Fibroblast of lung (primary cell): ENCODE data around the gene RAB36. TPM values are rescaled to one million over a fixed set of nuclear protein-coding genes. Genes with fewer than 3 reads are reported as not detected.

Experiments
- DNase-seq, 2 donors: peaks; one replicate each; pipeline versions ENCODE4 v3.0.0 to v3.0.0-alpha.2; 2010; ENCODE audit warnings: low read depth in 2 of 2
- H2AFZ ChIP-seq: 2 replicates; pipeline ENCODE4 v1.5.1; 2012; ENCODE audit warnings: low read length, control low read depth, inconsistent platforms
- H3K27ac ChIP-seq: 2 replicates; pipeline ENCODE4 v1.5.1; 2011; ENCODE audit warnings: low read length, control low read depth; ENCODE audit not compliant: insufficient read depth
- H3K27me3 ChIP-seq: 2 replicates; pipeline ENCODE4 v1.5.1; 2011; ENCODE audit warnings: mild to moderate bottlenecking, low read length; ENCODE audit not compliant: control insufficient read depth, insufficient read depth
- H3K36me3 ChIP-seq: 2 replicates; pipeline ENCODE4 v1.5.1; 2011; ENCODE audit warnings: low read length; ENCODE audit not compliant: control insufficient read depth, insufficient read depth
- H3K4me1 ChIP-seq: 2 replicates; pipeline ENCODE4 v1.5.1; 2011; ENCODE audit warnings: low read length; ENCODE audit not compliant: control insufficient read depth, insufficient read depth; ENCODE audit errors: extremely low read depth
- H3K4me2 ChIP-seq: 2 replicates; pipeline ENCODE4 v1.5.1; 2011; ENCODE audit warnings: low read length, control low read depth; ENCODE audit not compliant: insufficient read depth; ENCODE audit errors: extremely low read depth
- H3K4me3 ChIP-seq, 4 experiments: fragments of 200-600 bp in 1 of 4; sonication (generic) in 1 of 4; replicated peaks in 1 of 4; 2 replicates each; pipeline ENCODE4 v1.5.1; 2011 to 2016; ENCODE audit warnings: low read length in 4 of 4, low read depth in 3 of 4, mild to moderate bottlenecking in 3 of 4, control low read depth in 2 of 4, inconsistent platforms in 1 of 4, mixed read lengths in 1 of 4; ENCODE audit not compliant: insufficient read depth in 1 of 4; ENCODE audit errors: control extremely low read depth in 1 of 4
- H3K79me2 ChIP-seq: 2 replicates; pipeline ENCODE4 v1.5.1; 2012; ENCODE audit warnings: mild to moderate bottlenecking, low read length, inconsistent platforms; ENCODE audit not compliant: control insufficient read depth, insufficient read depth
- H3K9ac ChIP-seq: 2 replicates; pipeline ENCODE4 v1.5.1; 2011; ENCODE audit warnings: mild to moderate bottlenecking, low read length, control low read depth; ENCODE audit not compliant: insufficient read depth
- H3K9me3 ChIP-seq: 2 replicates; pipeline ENCODE4 v1.5.1; 2012; ENCODE audit warnings: low read depth, low read length; ENCODE audit not compliant: control insufficient read depth, insufficient read depth
- H4K20me1 ChIP-seq: 2 replicates; pipeline ENCODE4 v1.5.1; 2011; ENCODE audit warnings: low read length; ENCODE audit not compliant: control insufficient read depth, insufficient read depth; ENCODE audit errors: extremely low read depth
- CTCF ChIP-seq, 2 donors: IDR thresholded peaks in 1 of 2; conservative IDR thresholded peaks in 1 of 2; 1 replicate in 1 of 2; 2 replicates in 1 of 2; pipeline ENCODE4 v1.5.1; 2011 to 2012; ENCODE audit warnings: low read length in 2 of 2, control low read depth in 1 of 2, inconsistent platforms in 1 of 2, low read depth in 1 of 2, mild to moderate bottlenecking in 1 of 2
- EZH2 ChIP-seq: IDR thresholded peaks from 2 replicates; pipeline ENCODE4 v1.5.1; 2012; ENCODE audit warnings: low read length, control low read depth, mild to moderate bottlenecking; ENCODE audit errors: missing control alignments
- polyA plus RNA-seq, 2 donors: library from polyadenylated mRNA; depleted of rRNA in 1 of 2; stranded (reverse) in 1 of 2; unstranded in 1 of 2; fragments of >200 nt; gene quantifications; 2 replicates each; pipeline ENCODE4 v1.2.1, GENCODE V29; 2011 to 2012; ENCODE audit warnings: missing spikeins in 1 of 2
- total RNA-seq: library from RNA; depleted of rRNA; stranded (reverse); fragments of >200 nt; gene quantifications from 2 replicates; pipeline ENCODE4 v1.2.1, GENCODE V29; 2014

RAB36 gene
- total and polyA plus RNA-seq, 2 donors (not counting 1 experiment from before 2014, with no cell fraction given) = 2.5 to 3.7 TPM

DNA sequence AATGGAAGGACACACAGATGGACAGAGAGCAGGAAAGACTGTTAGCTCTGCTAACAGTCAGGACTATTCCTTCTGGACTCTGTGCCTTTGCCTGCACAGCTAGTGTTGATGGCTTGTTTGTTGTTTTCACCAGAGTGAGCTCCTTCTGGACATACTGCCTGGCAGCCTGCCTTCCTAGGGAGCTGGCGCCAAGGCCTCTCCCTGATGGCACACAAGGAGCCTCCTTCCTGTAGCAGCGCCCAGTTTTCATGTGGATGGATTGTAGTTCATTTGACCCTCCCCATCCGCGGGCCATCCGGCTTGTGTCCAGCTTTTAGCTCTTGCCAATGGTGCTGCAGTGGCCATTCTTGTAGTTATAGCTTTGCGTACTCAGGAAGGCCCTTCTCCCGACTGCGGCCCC, 18.4 kb downstream of the RAB36 start:
- Histone ChIP-seq H4K20me1 (no peaks in the 10 kb centered on the region), H2AFZ (no peak overlapping the region), H3K79me2 (no peaks in the 10 kb centered on the region), H3K36me3 (no peaks in the 10 kb centered on the region), H3K9ac (no peak overlapping the region), H3K4me3 (no peak overlapping the region), H3K27ac (no peak overlapping the region), H3K4me2 (no peak overlapping the region), H3K4me1 (no peaks in the 10 kb centered on the region), H3K9me3 (no peaks in the 10 kb centered on the region), H3K27me3 (no peaks in the 10 kb centered on the region)
- peak in 1 of 2 donors; percentile 53 for DNase-seq
- TF ChIP-seq EZH2 (no peak), CTCF (conservative IDR thresholded peaks at IDR 0.05 in 1 of 2, IDR thresholded peaks at IDR 0.05 in 1 of 2; ENCODE audit: low read depth in 1 of 2, low read length in 2 of 2) (no peak)

DNA sequence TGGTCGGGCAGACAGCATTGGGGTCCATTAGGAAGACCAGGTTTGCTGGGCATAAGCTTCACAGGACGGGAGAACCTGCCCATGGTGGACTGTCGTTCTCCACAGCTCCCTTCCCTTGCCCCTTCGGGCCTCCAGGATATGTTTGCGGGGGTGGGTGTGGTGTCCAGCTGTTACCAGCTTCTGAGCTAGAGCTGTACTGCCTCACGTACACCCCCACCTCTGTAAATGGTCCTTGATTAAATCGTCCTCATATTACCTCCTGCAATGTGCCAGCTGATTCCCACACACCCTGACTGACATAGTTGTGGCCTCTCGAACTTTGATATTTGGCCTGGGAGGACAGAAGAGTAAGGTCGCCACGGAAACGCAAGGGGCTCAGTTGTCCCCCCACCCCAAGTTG, 18.8 kb downstream of the RAB36 start:
- Histone ChIP-seq H3K4me3 (no peak overlapping the region), H3K27ac (no peak overlapping the region), H3K36me3 (no peaks in the 10 kb centered on the region), H2AFZ (no peak overlapping the region), H3K79me2 (no peaks in the 10 kb centered on the region), H3K9me3 (no peaks in the 10 kb centered on the region), H3K27me3 (no peaks in the 10 kb centered on the region), H3K9ac (no peak overlapping the region), H3K4me2 (no peak overlapping the region), H4K20me1 (no peaks in the 10 kb centered on the region), H3K4me1 (no peaks in the 10 kb centered on the region)
- TF ChIP-seq EZH2 = no peak
- no peak for TF ChIP-seq CTCF (conservative IDR thresholded peaks at IDR 0.05 in 1 of 2, IDR thresholded peaks at IDR 0.05 in 1 of 2; ENCODE audit: low read depth in 1 of 2, low read length in 2 of 2)
- no peak for DNase-seq

DNA sequence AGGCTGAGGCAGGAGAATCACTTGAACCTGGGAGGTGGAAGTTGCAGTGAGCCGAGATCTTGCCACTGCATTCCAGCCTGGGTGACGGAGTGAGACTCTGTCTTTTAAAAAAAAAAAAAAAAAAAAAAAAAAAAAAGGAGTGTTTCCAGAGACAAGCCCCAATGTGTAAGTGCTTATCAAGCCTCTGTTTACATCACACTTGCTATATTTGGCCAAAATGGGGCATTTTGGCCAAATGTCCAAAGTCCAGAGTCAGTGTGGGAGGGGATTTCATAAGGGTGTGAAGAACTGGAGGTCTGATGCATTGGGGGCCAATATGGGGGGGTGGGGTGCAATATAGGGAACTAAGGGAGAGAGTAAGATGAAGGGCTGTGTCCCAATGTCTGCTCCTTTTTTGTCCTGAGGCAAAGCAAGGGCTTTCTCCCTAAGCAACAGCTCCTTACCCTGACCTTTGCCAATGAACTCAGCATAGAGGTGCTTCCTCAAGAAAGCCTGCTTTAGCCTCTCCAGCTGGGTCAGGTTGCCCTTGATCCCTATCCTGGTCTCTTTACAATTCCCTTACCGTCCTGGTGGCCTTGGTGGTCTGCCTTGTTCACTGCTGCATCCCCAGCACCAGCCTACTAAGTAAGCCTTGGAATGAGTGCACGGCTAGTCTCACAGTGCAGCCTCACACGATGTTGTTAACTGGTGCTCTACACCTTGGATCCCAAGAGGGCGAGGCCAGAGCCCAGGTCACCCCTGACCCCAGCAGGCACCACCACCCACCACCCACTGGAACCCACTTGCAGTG, 21.0 kb downstream of the RAB36 start:
- Histone ChIP-seq H3K79me2 (no peaks in the 10 kb centered on the region), H3K9me3 (no peaks in the 10 kb centered on the region), H2AFZ (no peak overlapping the region), H4K20me1 (no peaks in the 10 kb centered on the region), H3K9ac (no peak overlapping the region), H3K4me3 (no peak overlapping the region), H3K36me3 (no peaks in the 10 kb centered on the region), H3K27ac (no peak overlapping the region), H3K4me1 (no peaks in the 10 kb centered on the region), H3K4me2 (no peak overlapping the region), H3K27me3 (no peaks in the 10 kb centered on the region)
- DNase-seq = no peak
- TF ChIP-seq EZH2 (no peak), CTCF (conservative IDR thresholded peaks at IDR 0.05 in 1 of 2, IDR thresholded peaks at IDR 0.05 in 1 of 2; ENCODE audit: low read depth in 1 of 2, low read length in 2 of 2) (no peak)
